Measurements from ENCODE around the gene PPARG.

The PPARG gene

GRCh38 chr3:12356996-12357395, 68.1 kb downstream of the PPARG start:
- H3K27me3 ChIP-seq (ENCODE audit: insufficient read depth, low read depth, severe bottlenecking): no peaks in the 10 kb centered on the region
- H3K27ac ChIP-seq: no peak overlapping the region
- no peak for DNase-seq
- TF ChIP-seq CTCF (IDR thresholded peaks at IDR 0.05; ENCODE audit: low read depth, low read length): no peak
- no peaks in the 10 kb centered on the region for H3K9me3 ChIP-seq (ENCODE audit: severe bottlenecking)
- H3K36me3 ChIP-seq: no peaks in the 10 kb centered on the region
- H3K4me3 ChIP-seq (ENCODE audit: low read depth, low read length): no peak overlapping the region

GRCh38 chr3:12357456-12357855, 68.6 kb downstream of the PPARG start:
- Histone ChIP-seq H3K27me3 (ENCODE audit: insufficient read depth, low read depth, severe bottlenecking) (no peaks in the 10 kb centered on the region), H3K36me3 (no peaks in the 10 kb centered on the region), H3K27ac (no peak overlapping the region), H3K9me3 (ENCODE audit: severe bottlenecking) (no peaks in the 10 kb centered on the region), H3K4me3 (ENCODE audit: low read depth, low read length) (no peak overlapping the region)
- DNase-seq: no peak
- no peak for TF ChIP-seq CTCF (IDR thresholded peaks at IDR 0.05; ENCODE audit: low read depth, low read length)

DNA sequence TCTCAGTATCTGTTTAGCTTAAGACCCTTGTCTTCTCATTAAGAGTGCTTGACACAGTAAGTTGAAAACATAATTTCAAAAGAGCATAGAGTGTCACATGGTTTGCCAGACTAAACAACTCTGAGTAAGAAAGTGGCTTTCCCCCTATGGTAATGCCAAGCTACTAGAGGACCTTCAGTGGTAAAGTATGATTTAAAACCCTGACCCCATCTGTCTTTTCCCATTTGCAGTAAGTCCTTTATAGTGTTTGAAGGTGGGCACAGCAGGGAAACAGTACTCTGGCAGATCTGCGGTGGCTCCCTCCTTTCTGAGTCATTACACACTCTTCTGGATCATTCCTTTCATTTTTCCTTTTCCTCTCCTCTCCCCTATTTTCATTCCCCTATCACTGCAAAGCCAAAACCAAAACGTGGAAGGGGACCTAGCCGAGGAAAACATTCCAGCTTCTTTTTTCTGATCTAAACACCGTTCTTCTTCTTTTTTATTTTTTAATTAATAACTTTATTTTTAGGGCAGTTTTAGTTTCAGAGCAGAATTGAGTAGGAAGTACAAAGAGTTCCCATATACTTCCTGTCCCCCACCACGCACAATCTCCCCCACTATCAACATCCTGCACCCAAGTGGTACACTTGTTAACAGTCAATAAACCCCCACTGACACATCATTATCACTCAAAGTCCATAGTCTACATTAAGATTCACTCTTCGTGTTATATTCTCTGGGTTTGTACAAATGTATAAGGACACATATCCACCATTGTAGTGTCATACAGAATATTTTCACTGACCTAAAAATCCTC, 74.7 kb downstream of the PPARG start:
- no peak for TF ChIP-seq CTCF (IDR thresholded peaks at IDR 0.05; ENCODE audit: low read depth, low read length)
- DNase-seq: no peak

DNA sequence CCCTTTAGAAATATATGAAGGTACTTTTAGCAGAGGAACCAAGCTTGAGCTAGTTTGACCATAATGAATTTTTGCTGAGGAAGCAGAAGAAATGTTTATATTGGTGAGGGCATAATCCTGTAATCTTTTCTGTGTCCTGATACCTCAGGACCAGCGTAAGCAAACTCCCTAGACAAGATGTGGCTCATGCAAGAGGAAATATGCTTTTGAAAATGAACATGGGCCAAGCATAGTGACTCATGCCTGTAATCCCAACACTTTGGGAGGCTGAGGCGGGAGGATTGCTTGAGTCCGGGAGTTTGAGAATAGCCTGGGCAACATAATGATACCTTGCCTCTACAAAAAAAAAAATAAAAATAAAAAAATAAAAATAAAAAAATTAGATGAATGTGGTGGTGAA, 78.5 kb downstream of the PPARG start:
- Histone ChIP-seq H3K36me3 (no peaks in the 10 kb centered on the region), H3K27me3 (ENCODE audit: insufficient read depth, low read depth, severe bottlenecking) (no peaks in the 10 kb centered on the region), H3K4me3 (ENCODE audit: low read depth, low read length) (no peak overlapping the region), H3K27ac (no peak overlapping the region), H3K9me3 (ENCODE audit: severe bottlenecking) (no peaks in the 10 kb centered on the region)
- TF ChIP-seq CTCF (IDR thresholded peaks at IDR 0.05; ENCODE audit: low read depth, low read length): no peak
- no peak for DNase-seq

More for the DNA sequence above, 74.7 kb downstream of the PPARG start:
- Histone ChIP-seq H3K27ac (no peak overlapping the region), H3K36me3 (no peaks in the 10 kb centered on the region), H3K9me3 (ENCODE audit: severe bottlenecking) (no peaks in the 10 kb centered on the region), H3K27me3 (ENCODE audit: insufficient read depth, low read depth, severe bottlenecking) (no peaks in the 10 kb centered on the region), H3K4me3 (ENCODE audit: low read depth, low read length) (no peak overlapping the region)

- H3K27me3 ChIP-seq (ENCODE audit: insufficient read depth, low read depth, severe bottlenecking): no peaks in the 10 kb centered on the region
- DNase-seq: no peak
- H3K4me3 ChIP-seq (ENCODE audit: low read depth, low read length): no peak overlapping the region
- H3K9me3 ChIP-seq (ENCODE audit: severe bottlenecking): no peaks in the 10 kb centered on the region
- H3K27ac ChIP-seq: no peak overlapping the region
- H3K36me3 ChIP-seq: no peaks in the 10 kb centered on the region
- no peak for TF ChIP-seq CTCF (IDR thresholded peaks at IDR 0.05; ENCODE audit: low read depth, low read length)
Measured at GRCh38 chr3:12369029-12369428, 80.2 kb downstream of the PPARG start.

DNA sequence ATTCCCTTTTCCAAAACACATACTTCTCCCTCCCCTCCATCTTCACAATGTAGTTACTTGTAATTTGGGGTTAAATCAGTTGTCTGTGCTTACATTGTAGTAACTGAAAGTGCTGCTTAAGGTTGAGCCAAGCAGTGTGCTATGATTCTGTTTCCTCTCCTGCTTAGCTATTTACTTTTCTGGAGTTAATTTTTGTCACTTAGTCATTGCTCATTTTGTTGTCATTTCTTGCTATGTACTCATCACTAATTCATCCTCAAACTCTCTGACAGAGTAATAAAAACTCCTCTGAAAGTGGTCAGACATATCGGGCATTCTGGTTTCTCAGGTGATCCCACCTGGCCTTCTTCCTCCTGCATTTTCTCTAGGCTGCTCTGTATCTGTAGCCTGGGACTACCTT, 80.7 kb downstream of the PPARG start:
- TF ChIP-seq CTCF (IDR thresholded peaks at IDR 0.05; ENCODE audit: low read depth, low read length): no peak
- no peaks in the 10 kb centered on the region for H3K36me3 ChIP-seq

More for the DNA sequence above, 80.7 kb downstream of the PPARG start:
- no peak for DNase-seq
- H3K4me3 ChIP-seq (ENCODE audit: low read depth, low read length): no peak overlapping the region
- no peaks in the 10 kb centered on the region for H3K9me3 ChIP-seq (ENCODE audit: severe bottlenecking)
- no peak overlapping the region for H3K27ac ChIP-seq
- H3K27me3 ChIP-seq (ENCODE audit: insufficient read depth, low read depth, severe bottlenecking): no peaks in the 10 kb centered on the region

Data from WERI-Rb-1 (cell line).